GM12892 (cell line): ENCODE measurements around the gene DEFB113.

Experiments used
- POLR2A ChIP-seq: IDR thresholded peaks from 2 replicates; pipeline ENCODE4 v1.6.1; 2011; ENCODE audit warnings: low read depth, low read length, control low read depth
- POLR2AphosphoS5 ChIP-seq: IDR thresholded peaks from 2 replicates; pipeline ENCODE4 v1.6.1; 2011; ENCODE audit warnings: low read depth, low read length, control low read depth

DNA sequence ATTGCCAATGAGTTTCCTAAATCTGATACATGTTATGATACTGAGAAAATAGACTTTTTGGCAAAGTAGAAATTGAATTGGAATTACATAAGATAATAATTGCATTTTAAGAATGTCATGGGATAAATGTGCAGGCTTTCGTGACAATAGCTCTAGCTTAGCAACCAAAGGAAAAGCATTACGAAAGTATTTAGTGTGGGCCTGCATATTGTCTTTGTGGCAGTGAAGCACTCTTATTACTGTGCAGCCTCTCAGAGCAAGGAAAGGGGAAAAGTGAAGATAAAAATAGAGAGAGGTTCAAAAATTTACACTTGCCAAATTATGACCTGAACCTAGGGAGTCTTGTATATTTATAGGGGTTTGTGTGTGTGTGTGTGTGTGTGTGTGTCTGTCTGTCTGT, 12.6 kb upstream of the DEFB113 start:
- no peak for TF ChIP-seq POLR2A
- TF ChIP-seq POLR2AphosphoS5: no peak
